ENCODE measurements around the gene MTRF1L. TPM values are rescaled to one million over a fixed set of nuclear protein-coding genes. Genes with fewer than 3 reads are reported as not detected.
"Not testable (repeated sequence)": the region's sequence is repeated elsewhere in the genome, so short reads cannot be mapped to it uniquely, and the experiment has no call there.

The MTRF1L gene
- total RNA-seq, 1 experiment from 2014 or later = 25.5 TPM

DNA sequence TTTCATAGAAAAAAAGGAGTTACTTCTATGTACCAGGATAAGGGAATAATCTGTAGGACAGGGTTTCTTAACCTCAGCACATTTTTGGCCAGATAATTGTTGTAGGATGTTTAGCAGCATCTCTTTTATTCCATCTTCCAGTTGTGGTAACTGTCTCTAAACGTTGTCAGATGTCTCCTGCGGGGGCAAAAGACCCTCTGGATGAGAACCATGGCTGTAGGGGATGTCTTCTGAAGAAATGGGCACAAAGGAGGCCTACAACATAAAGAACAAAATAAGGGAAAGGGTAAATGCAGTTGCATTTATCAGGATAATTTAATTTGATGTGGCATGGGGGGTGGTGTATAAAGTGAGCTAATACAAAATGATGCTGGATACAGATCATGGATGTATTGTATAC, 15.5 kb downstream of the MTRF1L start:
- H3K9me3 Mint-ChIP-seq (ENCODE audit: unreplicated experiment) = no peaks in the 10 kb centered on the region
- H3K27ac Mint-ChIP-seq (ENCODE audit: low read depth, unreplicated experiment) = peak overlapping the region; percentile 68
- no peak overlapping the region for H3K4me3 Mint-ChIP-seq (ENCODE audit: unreplicated experiment)
- peaks cover 7% of the 10 kb centered on the region for H3K4me1 Mint-ChIP-seq (ENCODE audit: insufficient read depth, unreplicated experiment)
- BruUV-seq (replicated peaks) = no TSS peak
- POLR2A ChIA-PET = interaction anchor here (0.7 to 5.3 kb wide), 2 partner anchors 12 to 23 kb away, joined by 3 to 100 read pairs; partner anchors contain the start of gene MTRF1L
- TF ChIP-seq, protein P1, sequence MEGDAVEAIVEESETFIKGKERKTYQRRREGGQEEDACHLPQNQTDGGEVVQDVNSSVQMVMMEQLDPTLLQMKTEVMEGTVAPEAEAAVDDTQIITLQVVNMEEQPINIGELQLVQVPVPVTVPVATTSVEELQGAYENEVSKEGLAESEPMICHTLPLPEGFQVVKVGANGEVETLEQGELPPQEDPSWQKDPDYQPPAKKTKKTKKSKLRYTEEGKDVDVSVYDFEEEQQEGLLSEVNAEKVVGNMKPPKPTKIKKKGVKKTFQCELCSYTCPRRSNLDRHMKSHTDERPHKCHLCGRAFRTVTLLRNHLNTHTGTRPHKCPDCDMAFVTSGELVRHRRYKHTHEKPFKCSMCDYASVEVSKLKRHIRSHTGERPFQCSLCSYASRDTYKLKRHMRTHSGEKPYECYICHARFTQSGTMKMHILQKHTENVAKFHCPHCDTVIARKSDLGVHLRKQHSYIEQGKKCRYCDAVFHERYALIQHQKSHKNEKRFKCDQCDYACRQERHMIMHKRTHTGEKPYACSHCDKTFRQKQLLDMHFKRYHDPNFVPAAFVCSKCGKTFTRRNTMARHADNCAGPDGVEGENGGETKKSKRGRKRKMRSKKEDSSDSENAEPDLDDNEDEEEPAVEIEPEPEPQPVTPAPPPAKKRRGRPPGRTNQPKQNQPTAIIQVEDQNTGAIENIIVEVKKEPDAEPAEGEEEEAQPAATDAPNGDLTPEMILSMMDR (IDR thresholded peaks at IDR 0.05; ENCODE audit: unreplicated experiment) = no peak
- DNase-seq (ENCODE audit: unreplicated experiment) = no peak
- no peaks in the 10 kb centered on the region for H3K27me3 Mint-ChIP-seq (ENCODE audit: insufficient read depth, unreplicated experiment)
- CTCF ChIA-PET = interaction anchor here (0.6 kb wide), 1 partner anchor 10 kb away, joined by 3 read pairs; no protein-coding TSS in a partner anchor
- H3K36me3 Mint-ChIP-seq (ENCODE audit: insufficient read depth, unreplicated experiment) = peaks cover 38% of the 10 kb centered on the region
- intact Hi-C loops (cut with micrococcal nuclease) = no loop called here

DNA sequence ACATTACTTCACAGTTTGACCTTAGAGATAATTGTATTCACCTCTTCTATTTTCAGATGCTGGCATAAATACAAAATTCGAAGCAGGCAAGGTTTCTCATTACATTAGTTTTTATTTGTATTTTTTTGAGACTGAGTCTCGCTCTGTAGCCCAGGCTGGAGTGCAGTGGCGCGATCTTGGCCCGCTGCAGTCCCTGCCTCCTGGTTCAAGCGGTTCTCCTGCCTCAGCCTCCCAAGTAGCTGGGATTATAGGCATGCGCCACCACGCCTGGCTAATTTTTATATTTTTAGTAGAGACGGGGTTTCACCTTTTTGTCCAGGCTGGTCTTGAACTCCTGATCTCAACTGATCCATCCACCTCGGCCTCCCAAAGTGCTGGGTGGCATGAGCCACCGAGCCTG, 17.2 kb downstream of the MTRF1L start:
- Mint-ChIP-seq H3K36me3 (ENCODE audit: insufficient read depth, unreplicated experiment) (peaks cover 21% of the 10 kb centered on the region), H3K4me3 (ENCODE audit: unreplicated experiment) (peak overlapping the region; percentile 87), H3K27ac (ENCODE audit: low read depth, unreplicated experiment) (peak overlapping the region; percentile 89), H3K4me1 (ENCODE audit: insufficient read depth, unreplicated experiment) (peaks cover 18% of the 10 kb centered on the region)
- H3K27me3 Mint-ChIP-seq (ENCODE audit: insufficient read depth, unreplicated experiment); BruUV-seq (replicated peaks); H3K9me3 Mint-ChIP-seq (ENCODE audit: unreplicated experiment); intact Hi-C loops (cut with micrococcal nuclease); DNase-seq (ENCODE audit: unreplicated experiment): not testable (repeated sequence)
- POLR2A ChIA-PET = interaction anchor here (1.5 to 5.3 kb wide), 2 partner anchors 12 to 13 kb away, joined by 5 to 100 read pairs; partner anchors contain the start of gene MTRF1L
- CTCF ChIA-PET = interaction anchor here (0.6 to 1.5 kb wide), 4 partner anchors 10 to 47 kb away, joined by 3 to 7 read pairs (median 4); no protein-coding TSS in a partner anchor

DNA sequence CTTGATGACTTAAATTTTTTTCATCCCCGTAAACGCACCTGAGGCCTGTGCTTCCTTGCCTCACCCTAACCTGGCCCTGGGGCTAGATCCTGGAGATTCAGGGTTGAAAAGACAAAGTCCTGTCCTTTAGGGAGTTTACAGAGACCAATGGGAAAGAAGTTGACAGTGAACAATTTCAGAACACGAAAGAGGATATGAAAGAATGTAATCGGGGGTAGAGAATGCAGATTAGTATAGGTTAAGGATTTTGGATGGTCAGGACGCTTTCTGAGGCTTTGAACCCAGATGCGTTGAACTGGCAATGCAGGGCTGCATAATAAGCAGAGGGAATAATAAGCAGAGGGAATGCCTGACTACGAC, 18.0 kb downstream of the MTRF1L start:
- H3K9me3 Mint-ChIP-seq (ENCODE audit: unreplicated experiment) = no peaks in the 10 kb centered on the region
- ChIA-PET CTCF (interaction anchor here (0.7 to 1.5 kb wide), 2 partner anchors 30 to 1525 kb away, joined by 4 to 7 read pairs; no protein-coding TSS in a partner anchor), POLR2A (interaction anchor here (1.0 to 5.3 kb wide), 6 partner anchors 8 to 606 kb away, joined by 3 to 100 read pairs (median 4); partner anchors contain the start of gene MTRF1L)
- H3K27me3 Mint-ChIP-seq (ENCODE audit: insufficient read depth, unreplicated experiment) = no peaks in the 10 kb centered on the region
- intact Hi-C loops (cut with micrococcal nuclease) = no loop called here
- H3K36me3 Mint-ChIP-seq (ENCODE audit: insufficient read depth, unreplicated experiment) = peaks cover 15% of the 10 kb centered on the region
- H3K4me1 Mint-ChIP-seq (ENCODE audit: insufficient read depth, unreplicated experiment) = peaks cover 23% of the 10 kb centered on the region
- no peak for DNase-seq (ENCODE audit: unreplicated experiment)
- BruUV-seq (replicated peaks) = TSS peak; percentile 65
- H3K27ac Mint-ChIP-seq (ENCODE audit: low read depth, unreplicated experiment) = peak overlapping the region; percentile 89
- TF ChIP-seq, protein P1 (IDR thresholded peaks at IDR 0.05; ENCODE audit: unreplicated experiment) = no peak
- peak overlapping the region; percentile 87 for H3K4me3 Mint-ChIP-seq (ENCODE audit: unreplicated experiment)

DNA sequence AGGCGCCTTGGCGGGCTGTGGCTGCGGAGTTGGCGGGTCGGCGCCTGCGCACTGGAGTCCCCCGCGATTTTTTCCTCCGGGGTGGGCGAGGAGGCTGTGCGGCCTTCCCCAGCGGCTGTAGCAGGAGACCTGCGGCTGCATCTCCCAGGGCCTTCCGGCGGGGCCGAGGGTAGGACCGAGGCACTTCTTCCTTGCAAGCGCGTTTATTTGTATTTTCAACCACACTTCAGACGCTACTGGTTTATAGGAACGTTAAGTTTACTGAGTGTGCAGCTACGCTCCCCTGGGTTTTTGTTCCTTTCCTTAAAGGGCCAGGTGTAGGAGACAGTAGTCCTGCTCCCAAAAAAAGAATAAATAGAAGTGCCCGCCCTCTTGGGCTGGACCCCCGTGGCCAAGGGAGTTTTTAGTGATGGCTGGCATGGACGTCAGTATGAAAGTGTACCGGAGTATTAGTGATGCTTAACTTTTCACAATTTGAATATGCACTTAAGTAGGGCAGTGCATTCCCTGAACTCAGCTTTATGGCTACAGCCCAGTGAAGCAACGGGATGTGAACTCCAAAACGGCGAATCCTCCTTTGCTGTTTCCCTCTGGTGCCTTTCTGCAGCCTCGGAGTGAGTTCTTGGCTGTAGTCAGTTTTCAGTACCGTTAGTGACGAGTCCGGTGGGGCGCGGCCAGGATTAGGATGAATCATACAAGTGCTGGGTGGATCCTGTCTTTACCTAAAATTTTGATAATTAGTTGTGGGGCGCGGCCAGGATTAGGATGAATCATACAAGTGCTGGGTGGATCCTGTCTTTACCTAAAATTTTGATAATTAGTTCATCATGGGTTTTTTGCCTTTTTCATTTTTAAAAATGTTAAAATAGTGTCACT, 18.6 kb downstream of the MTRF1L start:
- Mint-ChIP-seq H3K27me3 (ENCODE audit: insufficient read depth, unreplicated experiment) (no peaks in the 10 kb centered on the region), H3K27ac (ENCODE audit: low read depth, unreplicated experiment) (peak overlapping the region; percentile 89), H3K4me3 (ENCODE audit: unreplicated experiment) (peak overlapping the region; percentile 87), H3K36me3 (ENCODE audit: insufficient read depth, unreplicated experiment) (peaks cover 15% of the 10 kb centered on the region), H3K9me3 (ENCODE audit: unreplicated experiment) (no peaks in the 10 kb centered on the region), H3K4me1 (ENCODE audit: insufficient read depth, unreplicated experiment) (peaks cover 28% of the 10 kb centered on the region)
- no TSS peak for BruUV-seq (replicated peaks)
- intact Hi-C loops (cut with micrococcal nuclease) = no loop called here
- ChIA-PET POLR2A (interaction anchor here (0.7 to 5.3 kb wide), 9 partner anchors 9 to 605 kb away, joined by 3 to 100 read pairs (median 4); partner anchors contain the start of gene MTRF1L), CTCF (interaction anchor here (0.7 kb wide), 3 partner anchors 29 to 1526 kb away, joined by 3 to 4 read pairs (median 3); no protein-coding TSS in a partner anchor)
- TF ChIP-seq, protein P1 (IDR thresholded peaks at IDR 0.05; ENCODE audit: unreplicated experiment) = no peak
- DNase-seq (ENCODE audit: unreplicated experiment) = peak; percentile 90
